Measurements from ENCODE around the gene TPP1.

The TPP1 gene

DNA sequence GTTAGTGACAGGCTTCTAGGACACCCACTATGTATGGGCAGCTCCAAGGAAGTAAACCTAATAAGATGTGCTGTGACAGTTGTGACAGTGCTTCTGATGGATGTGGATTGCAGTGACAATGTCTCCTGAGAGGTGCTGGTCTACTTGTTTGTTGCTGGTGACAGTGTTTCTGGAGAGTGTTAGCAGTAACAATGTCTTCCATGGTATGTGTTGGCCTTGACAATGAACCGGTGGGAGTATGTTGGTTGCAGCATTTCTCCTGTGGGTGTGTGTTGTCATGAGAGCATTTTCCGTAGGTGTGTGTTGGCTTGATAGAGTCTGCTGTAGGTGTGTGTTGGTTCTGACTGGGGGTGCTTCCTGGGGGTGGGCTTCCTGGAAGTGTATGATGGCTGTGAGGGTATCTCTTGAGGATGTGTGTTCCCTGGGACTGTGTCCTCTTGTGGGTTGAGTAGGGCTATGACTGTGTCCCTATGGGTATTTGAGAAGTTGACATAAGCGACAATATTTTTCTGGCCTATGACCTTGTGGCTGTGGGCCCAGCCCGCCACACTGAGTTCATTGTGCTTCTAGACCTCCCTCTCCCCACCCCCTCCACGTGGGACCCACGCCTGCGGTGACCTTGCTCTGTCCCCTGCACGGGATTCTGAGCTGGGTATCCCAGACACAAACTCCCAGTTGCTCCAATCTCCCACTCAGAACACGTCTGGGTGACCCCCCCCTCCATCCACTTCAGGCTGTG lies 35.2 kb upstream of the TPP1 start:
- no peak for DNase-seq (ENCODE audit: extremely low read depth, low read depth)
- TF ChIP-seq, protein P1, sequence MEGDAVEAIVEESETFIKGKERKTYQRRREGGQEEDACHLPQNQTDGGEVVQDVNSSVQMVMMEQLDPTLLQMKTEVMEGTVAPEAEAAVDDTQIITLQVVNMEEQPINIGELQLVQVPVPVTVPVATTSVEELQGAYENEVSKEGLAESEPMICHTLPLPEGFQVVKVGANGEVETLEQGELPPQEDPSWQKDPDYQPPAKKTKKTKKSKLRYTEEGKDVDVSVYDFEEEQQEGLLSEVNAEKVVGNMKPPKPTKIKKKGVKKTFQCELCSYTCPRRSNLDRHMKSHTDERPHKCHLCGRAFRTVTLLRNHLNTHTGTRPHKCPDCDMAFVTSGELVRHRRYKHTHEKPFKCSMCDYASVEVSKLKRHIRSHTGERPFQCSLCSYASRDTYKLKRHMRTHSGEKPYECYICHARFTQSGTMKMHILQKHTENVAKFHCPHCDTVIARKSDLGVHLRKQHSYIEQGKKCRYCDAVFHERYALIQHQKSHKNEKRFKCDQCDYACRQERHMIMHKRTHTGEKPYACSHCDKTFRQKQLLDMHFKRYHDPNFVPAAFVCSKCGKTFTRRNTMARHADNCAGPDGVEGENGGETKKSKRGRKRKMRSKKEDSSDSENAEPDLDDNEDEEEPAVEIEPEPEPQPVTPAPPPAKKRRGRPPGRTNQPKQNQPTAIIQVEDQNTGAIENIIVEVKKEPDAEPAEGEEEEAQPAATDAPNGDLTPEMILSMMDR (IDR thresholded peaks at IDR 0.05; ENCODE audit: low read depth, low read length) = no peak

DNA sequence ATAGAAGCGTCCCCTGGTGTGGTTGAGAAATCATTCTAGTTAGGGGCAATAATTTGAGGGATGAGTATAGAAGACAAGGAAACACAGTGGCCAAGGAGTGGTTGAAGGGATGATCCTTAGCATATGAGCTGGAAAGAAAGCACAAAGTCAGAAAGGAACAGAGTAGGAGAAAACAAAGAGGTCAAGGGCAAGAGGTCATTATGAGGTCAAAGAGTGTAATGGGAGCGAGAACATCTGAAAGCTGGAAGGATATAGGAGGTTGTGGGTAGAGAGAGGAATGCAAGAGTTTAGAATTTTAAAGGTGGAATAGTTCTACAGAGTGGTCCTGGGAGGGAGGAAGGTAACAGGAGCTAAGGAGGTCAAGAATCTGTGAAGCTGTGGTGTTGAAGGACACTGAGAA lies 34.4 kb upstream of the TPP1 start:
- no peak for DNase-seq (ENCODE audit: extremely low read depth, low read depth)
- TF ChIP-seq, protein P1 (IDR thresholded peaks at IDR 0.05; ENCODE audit: low read depth, low read length) = no peak

DNA sequence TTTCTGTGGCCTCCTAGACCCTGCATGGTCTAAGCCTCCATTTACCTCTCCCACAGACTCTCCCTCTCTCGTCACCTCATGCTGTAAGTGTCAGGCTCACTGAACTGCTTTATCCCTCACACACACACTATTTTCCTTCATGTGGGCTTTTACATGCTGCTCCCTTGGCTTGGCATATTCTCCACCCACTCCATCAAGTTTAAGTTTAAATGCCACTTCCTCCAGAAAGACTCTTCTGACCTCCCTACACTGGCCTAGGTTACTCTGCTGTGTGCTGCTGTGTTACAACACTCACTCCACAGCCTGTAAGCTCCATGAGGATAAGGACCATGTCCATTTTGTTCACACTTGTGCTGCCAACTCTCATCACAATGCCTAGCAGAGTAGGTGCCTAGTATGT lies 33.9 kb upstream of the TPP1 start:
- TF ChIP-seq, protein P1 (IDR thresholded peaks at IDR 0.05; ENCODE audit: low read depth, low read length) = no peak
- no peak for DNase-seq (ENCODE audit: extremely low read depth, low read depth)

DNA sequence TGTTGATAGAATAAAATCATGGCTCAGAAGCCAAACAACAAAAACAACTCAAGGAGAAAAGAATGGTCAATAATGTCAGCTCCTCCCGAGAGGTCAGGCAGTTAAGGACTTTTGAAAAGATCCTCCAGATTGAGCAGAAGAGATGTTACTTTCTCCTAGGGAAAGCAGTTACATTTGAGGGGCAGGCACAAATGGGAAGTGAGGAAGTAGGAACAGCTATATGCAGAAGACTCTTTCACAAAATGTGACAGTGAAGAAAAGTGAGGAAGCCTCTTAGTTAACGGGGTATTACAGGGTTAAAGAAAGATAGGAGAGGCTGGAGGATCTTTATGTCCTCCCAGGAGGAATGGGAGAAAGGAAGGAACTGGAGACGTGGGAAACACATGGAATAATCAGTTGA lies 33.0 kb upstream of the TPP1 start:
- no peak for DNase-seq (ENCODE audit: extremely low read depth, low read depth)
- TF ChIP-seq, protein P1 (IDR thresholded peaks at IDR 0.05; ENCODE audit: low read depth, low read length) = no peak

DNA sequence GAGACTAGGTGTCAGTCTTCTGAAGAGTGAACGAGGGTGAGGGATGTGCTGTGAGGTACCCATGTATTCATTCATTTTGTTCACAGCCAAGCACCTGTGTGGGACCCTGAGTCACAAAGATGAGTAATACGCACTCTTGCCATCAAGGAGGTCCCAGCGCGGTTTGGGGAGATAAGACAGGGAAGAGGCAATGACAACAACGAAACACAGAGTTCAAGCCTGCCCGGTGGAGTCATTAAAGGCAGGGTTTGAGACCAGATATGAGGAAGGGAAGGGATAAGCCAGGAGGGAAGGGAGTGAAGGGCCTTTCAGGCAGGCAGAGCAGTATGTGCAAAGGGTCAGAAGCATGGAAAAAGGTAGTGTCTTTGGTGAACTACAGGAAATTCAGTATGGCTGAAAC lies 31.8 kb upstream of the TPP1 start:
- DNase-seq (ENCODE audit: extremely low read depth, low read depth) = no peak
- TF ChIP-seq, protein P1 (IDR thresholded peaks at IDR 0.05; ENCODE audit: low read depth, low read length) = no peak

DNA sequence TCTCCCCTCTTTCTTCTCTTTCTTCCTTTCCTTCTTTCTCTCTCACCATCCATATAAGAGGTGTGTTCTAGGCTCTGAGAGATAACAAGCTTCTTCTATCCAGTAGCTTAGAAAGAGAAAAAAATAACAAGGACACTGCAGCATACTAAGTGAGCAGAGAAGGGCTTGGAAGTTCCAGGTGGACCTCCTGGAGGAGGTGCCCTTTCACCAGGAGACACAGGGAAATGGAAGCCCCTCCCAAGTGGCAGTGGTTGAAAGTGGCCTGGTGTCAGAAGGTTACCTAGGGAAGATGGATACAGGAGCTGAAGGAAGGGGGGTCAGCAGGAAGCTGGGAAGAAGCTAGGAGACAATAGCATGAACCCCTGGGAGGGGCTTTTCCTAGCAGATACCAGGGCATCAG lies 30.9 kb upstream of the TPP1 start:
- DNase-seq (ENCODE audit: extremely low read depth, low read depth) = no peak
- TF ChIP-seq, protein P1 (IDR thresholded peaks at IDR 0.05; ENCODE audit: low read depth, low read length) = no peak

DNA sequence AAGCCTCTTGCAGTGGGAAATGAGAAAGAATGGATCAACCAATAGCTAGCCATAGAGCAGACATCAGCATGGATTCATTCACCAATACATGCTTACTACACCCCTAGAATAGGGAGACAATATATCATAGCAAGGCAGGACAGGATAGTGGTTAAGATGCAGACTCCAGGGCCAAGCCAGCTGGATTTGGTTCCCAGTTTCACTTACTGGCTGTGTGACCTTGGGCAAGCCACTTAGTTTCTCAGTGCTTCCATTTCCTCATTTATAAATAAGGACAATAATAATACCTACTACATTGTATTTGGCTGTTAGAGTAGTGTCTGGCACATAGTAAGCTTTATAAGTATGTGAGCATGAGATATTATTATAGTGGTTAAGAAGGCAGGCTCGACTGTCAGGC lies 29.3 kb upstream of the TPP1 start:
- DNase-seq (ENCODE audit: extremely low read depth, low read depth) = no peak
- TF ChIP-seq, protein P1 (IDR thresholded peaks at IDR 0.05; ENCODE audit: low read depth, low read length) = no peak
